22Rv1 (cell line): ENCODE measurements around the gene VWA1.
"Not testable (repeated sequence)": the region's sequence is repeated elsewhere in the genome, so short reads cannot be mapped to it uniquely, and the experiment has no call there.

ENCODE experiments used
- H3K27ac ChIP-seq: fragments of 450-650 bp; 2 replicates; pipeline ENCODE4 v1.5.1; 2017
- ZFX ChIP-seq: fragments of 450-650 bp; IDR thresholded peaks from 2 replicates; pipeline ENCODE4 v1.6.1; 2017; ENCODE audit warnings: antibody characterized with exemption, borderline replicate concordance
- TF ChIP-seq, protein P1 (sequence below): fragments of 450-650 bp; IDR thresholded peaks from 2 replicates; pipeline ENCODE4 v1.5.1; 2017; ENCODE audit warnings: mild to moderate bottlenecking

The VWA1 gene

GRCh38 chr1:1406101-1406820, 29.2 kb upstream of the VWA1 start:
- H3K27ac ChIP-seq: peak overlapping the region; percentile 78
- TF ChIP-seq ZFX: no peak
- TF ChIP-seq, protein P1, sequence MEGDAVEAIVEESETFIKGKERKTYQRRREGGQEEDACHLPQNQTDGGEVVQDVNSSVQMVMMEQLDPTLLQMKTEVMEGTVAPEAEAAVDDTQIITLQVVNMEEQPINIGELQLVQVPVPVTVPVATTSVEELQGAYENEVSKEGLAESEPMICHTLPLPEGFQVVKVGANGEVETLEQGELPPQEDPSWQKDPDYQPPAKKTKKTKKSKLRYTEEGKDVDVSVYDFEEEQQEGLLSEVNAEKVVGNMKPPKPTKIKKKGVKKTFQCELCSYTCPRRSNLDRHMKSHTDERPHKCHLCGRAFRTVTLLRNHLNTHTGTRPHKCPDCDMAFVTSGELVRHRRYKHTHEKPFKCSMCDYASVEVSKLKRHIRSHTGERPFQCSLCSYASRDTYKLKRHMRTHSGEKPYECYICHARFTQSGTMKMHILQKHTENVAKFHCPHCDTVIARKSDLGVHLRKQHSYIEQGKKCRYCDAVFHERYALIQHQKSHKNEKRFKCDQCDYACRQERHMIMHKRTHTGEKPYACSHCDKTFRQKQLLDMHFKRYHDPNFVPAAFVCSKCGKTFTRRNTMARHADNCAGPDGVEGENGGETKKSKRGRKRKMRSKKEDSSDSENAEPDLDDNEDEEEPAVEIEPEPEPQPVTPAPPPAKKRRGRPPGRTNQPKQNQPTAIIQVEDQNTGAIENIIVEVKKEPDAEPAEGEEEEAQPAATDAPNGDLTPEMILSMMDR: no peak

DNA sequence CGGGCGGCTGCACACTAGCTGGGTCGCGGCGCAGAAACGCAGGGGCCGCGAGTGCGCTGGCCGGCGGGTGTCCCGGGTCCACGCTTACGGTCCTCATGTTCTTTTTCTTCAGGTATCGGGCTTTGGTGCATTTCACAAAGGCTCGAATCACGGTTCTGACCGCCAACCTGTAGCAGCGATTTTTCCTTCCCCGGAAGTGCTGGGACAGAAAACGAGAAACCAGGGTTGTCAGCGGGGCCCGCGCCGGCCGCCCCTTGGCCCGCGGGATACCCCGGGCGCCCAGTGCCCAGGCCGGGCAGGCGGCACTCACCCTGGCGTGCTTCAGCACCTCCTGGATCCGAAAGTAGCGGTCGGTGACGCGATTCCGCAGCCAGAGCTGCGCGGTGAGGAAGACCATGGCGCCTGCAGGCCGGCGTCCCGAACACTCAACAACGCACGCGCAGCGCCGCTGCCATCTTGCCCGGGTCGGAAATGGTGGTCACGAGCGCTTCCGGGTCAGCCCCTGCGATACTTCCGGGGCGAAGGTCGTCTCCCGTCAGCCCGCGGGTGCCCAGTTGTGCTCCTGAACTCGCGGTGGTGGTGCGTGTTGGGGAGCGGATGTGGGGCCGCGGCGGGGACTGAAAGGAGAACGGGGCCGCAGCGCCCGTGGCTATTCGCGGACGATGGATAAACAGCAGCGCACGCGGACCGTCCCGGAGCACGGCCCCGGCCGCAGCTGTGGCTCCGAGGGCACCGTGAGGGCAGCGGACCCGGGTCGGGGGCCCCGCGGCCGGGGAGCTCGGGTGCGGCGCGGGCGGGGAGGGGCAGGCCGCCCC, 28.5 kb upstream of the VWA1 start, which contains the start of gene MRPL20:
TSS of gene MRPL20 (minus strand) at position 473 of the 815 bp plus-strand sequence. CDS start at position 397, 76 bp downstream.
- peak within 1 kb of the TSS; percentile 78 for H3K27ac ChIP-seq
- no peak for TF ChIP-seq ZFX
- TF ChIP-seq, protein P1: no peak

DNA sequence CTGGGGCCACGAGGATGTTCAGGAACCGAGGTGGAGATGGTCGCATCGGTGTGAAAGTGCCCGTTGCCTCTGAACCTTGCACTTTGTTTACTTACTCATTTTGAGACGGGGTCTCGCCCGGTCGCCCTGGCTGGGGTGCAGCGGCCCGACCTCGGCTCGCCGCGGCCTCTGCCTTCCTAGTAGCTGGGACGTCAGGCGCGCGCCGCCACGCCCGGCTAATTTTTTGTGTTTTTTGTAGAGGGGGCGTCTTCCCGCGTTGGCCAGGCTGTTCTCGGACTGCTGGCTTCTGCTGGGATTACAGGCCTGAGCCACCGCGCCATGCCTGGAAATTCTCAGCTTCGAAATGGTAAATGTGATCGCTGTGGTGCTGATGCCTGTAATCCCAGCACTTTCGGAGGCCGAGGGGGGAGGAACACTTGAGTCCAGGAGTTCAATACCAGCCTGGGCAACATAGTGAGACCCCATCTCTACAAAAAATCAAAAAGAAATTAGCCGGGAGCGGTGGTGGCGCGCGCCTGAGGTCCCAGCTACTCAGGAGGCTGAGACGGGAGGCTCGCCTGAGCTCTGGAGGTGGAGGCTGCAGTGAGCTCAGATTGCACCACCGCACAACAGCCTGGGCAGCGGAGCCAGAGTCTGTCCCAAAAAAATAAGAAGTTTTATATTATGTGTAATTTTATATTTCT, 27.7 kb upstream of the VWA1 start:
- TF ChIP-seq, protein P1: 0 out of 2 replicates have a peak, but pooled peaks have one; percentile 11
- TF ChIP-seq ZFX: no peak
- H3K27ac ChIP-seq: peak overlapping the region; percentile 78

DNA sequence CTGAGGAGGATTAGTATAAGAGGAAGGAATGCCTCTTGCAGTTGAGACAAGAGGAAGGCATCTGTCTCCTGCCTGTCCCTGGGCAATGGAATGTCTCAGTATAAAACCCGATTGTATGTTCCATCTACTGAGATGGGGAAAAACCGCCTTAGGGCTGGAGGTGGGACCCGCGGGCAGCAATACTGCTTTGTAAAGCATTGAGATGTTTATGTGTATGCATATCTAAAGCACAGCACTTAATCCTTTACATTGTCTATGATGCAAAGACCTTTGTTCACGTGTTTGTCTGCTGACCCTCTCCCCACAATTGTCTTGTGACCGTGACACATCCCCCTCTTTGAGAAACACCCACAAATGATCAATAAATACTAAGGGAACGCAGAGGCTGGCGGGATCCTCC, 25.3 kb upstream of the VWA1 start:
- H3K27ac ChIP-seq: not testable (repeated sequence)

DNA sequence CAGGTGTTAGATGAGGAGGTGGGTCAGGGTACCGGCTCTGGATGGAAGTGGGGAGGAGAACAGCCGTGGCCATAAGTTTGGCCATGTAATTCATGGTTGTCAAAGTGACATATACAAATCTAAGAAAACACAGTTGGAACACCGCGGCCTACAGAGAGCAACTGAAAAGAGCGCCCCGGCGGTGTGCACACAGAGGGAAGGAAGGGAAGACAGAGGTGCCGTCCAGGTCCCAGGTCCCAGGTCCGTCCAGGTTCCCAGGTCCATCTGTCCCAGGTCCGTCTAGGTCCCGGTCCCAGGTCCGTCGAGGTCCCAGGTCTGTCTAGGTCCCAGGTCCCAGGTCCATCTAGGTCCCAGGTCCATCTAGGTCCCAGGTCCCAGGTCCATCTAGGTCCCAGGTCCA, 23.9 kb upstream of the VWA1 start:
- H3K27ac ChIP-seq: no peak overlapping the region
- TF ChIP-seq, protein P1: no peak
- TF ChIP-seq ZFX: no peak

- not testable (repeated sequence) for H3K27ac ChIP-seq
Measured at GRCh38 chr1:1412311-1412902, 23.1 kb upstream of the VWA1 start.

DNA sequence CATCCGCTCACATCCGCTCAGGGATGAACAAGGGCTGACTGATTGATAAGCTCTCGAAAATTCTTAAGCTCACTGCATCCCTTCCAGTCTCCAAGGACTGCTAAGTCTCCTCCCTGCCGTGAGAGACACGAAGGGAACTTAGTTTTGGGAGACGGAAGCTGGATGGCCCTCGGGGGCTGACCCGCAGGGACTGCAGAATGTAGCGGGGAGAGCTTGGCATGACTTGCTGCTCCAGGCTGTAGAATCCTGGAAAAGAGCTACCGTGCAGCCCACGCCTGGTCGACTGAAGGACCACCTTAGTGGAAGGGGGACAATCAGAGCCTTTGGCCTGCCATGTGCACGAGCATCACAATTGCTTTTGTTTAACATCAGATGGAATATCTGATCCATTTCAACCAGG, 19.7 kb upstream of the VWA1 start:
- no peak for TF ChIP-seq ZFX
- TF ChIP-seq, protein P1: no peak
- no peak overlapping the region for H3K27ac ChIP-seq

GRCh38 chr1:1417396-1417795, 18.1 kb upstream of the VWA1 start:
- not testable (repeated sequence) for H3K27ac ChIP-seq

DNA sequence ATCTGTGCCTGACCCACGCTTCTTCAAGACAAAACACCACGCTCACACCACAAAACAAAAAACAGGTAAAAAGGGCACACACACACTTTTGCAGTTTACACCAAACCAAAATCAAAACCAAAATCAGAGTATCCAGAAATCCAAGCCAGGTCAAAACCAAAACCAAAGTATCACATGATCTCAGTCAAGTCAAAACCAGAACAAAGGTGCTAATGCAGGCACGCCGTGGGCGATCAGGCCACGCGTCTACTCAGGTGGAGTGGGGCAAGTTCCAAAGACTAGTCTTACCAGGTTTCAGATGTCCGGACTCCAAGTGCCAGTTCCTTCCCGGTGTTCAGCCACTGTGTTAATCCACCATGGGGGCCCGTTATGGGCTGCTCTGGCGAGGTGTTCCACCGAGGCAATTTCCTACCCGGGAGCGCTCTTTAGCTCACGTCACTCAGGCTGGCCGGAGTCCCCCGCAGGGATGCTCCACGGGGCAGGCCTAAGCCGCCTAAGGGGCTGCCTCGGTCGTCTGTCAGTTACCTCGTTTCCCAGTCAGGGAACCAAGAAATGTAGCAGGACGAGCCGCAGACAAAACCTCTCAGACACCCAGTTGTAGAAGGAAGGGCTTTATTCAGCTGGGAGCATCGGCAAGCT, 17.5 kb upstream of the VWA1 start:
- not testable (repeated sequence) for H3K27ac ChIP-seq
